ENCODE results near the gene MIOX.

The MIOX gene

DNA sequence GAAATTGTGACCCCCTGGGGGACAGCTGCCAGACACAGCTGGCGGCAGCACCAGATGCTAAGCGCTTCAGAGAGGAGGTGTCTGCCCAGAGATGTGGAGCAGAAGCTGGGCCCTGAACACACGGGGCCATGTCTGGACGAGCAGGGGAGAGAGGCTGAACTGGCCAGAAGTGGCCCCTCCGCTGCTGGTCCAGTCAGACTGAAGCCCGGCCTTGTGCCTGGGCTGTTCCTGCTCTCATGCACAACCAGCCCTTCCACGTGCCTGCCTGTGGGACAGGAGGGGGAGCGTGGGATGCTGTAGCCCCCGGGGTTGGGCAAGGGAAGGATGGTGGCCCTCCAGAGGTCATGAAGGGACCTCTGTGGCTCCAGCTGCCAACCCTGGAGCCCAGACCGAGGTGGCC lies 3.6 kb upstream of the MIOX start:
- no peak overlapping the region for H3K9ac ChIP-seq
- H2AFZ ChIP-seq (ENCODE audit: low read depth), result no peak overlapping the region

DNA sequence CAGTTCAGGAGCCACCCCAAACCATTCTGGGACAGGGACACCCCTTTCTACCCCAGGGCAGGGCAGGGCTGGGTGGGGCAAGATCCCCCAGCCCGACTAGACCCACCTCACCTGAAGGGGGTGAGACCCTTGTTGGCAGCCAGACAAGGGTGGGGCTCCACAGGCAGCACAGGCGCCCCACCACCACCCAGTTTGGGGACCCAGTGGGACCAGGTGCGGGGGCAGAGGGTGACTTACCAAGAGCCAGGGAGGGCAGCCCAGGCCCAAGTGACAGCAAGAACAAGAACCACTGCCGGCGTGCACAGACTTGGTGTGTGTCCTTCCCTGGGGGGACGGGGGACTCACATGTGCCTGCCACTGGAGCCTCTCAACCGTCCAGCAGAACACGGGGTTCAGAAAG lies 3.1 kb upstream of the MIOX start:
- Histone ChIP-seq H3K27me3 (ENCODE audit: insufficient read depth, low read depth) (no peaks in the 10 kb centered on the region), H3K4me2 (no peak overlapping the region), H3K9ac (no peak overlapping the region), H2AFZ (ENCODE audit: low read depth) (no peak overlapping the region), H4K20me1 (ENCODE audit: insufficient read depth) (no peaks in the 10 kb centered on the region), H3K4me1 (ENCODE audit: low read depth, poor library complexity, severe bottlenecking) (no peaks in the 10 kb centered on the region), H3K27ac (no peak overlapping the region), H3K36me3 (ENCODE audit: insufficient read depth) (no peaks in the 10 kb centered on the region), H3K79me2 (ENCODE audit: insufficient read depth, low read depth) (no peaks in the 10 kb centered on the region), H3K4me3 (IDR thresholded peaks at IDR 0.05; ENCODE audit: insufficient read depth, low read depth, low read length) (no peak overlapping the region)
- TF ChIP-seq, protein P1, sequence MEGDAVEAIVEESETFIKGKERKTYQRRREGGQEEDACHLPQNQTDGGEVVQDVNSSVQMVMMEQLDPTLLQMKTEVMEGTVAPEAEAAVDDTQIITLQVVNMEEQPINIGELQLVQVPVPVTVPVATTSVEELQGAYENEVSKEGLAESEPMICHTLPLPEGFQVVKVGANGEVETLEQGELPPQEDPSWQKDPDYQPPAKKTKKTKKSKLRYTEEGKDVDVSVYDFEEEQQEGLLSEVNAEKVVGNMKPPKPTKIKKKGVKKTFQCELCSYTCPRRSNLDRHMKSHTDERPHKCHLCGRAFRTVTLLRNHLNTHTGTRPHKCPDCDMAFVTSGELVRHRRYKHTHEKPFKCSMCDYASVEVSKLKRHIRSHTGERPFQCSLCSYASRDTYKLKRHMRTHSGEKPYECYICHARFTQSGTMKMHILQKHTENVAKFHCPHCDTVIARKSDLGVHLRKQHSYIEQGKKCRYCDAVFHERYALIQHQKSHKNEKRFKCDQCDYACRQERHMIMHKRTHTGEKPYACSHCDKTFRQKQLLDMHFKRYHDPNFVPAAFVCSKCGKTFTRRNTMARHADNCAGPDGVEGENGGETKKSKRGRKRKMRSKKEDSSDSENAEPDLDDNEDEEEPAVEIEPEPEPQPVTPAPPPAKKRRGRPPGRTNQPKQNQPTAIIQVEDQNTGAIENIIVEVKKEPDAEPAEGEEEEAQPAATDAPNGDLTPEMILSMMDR (conservative IDR thresholded peaks at IDR 0.05; ENCODE audit: low read depth, low read length), result no peak

More for the DNA sequence above, 3.6 kb upstream of the MIOX start:
- TF ChIP-seq, protein P1 (conservative IDR thresholded peaks at IDR 0.05; ENCODE audit: low read depth, low read length), result no peak
- no peaks in the 10 kb centered on the region for H3K36me3 ChIP-seq (ENCODE audit: insufficient read depth)
- H4K20me1 ChIP-seq (ENCODE audit: insufficient read depth), result no peaks in the 10 kb centered on the region
- no peaks in the 10 kb centered on the region for H3K27me3 ChIP-seq (ENCODE audit: insufficient read depth, low read depth)
- no peak overlapping the region for H3K4me3 ChIP-seq (IDR thresholded peaks at IDR 0.05; ENCODE audit: insufficient read depth, low read depth, low read length)
- no peaks in the 10 kb centered on the region for H3K79me2 ChIP-seq (ENCODE audit: insufficient read depth, low read depth)
- no peak overlapping the region for H3K27ac ChIP-seq
- H3K4me2 ChIP-seq, result no peak overlapping the region
- no peaks in the 10 kb centered on the region for H3K4me1 ChIP-seq (ENCODE audit: low read depth, poor library complexity, severe bottlenecking)

DNA sequence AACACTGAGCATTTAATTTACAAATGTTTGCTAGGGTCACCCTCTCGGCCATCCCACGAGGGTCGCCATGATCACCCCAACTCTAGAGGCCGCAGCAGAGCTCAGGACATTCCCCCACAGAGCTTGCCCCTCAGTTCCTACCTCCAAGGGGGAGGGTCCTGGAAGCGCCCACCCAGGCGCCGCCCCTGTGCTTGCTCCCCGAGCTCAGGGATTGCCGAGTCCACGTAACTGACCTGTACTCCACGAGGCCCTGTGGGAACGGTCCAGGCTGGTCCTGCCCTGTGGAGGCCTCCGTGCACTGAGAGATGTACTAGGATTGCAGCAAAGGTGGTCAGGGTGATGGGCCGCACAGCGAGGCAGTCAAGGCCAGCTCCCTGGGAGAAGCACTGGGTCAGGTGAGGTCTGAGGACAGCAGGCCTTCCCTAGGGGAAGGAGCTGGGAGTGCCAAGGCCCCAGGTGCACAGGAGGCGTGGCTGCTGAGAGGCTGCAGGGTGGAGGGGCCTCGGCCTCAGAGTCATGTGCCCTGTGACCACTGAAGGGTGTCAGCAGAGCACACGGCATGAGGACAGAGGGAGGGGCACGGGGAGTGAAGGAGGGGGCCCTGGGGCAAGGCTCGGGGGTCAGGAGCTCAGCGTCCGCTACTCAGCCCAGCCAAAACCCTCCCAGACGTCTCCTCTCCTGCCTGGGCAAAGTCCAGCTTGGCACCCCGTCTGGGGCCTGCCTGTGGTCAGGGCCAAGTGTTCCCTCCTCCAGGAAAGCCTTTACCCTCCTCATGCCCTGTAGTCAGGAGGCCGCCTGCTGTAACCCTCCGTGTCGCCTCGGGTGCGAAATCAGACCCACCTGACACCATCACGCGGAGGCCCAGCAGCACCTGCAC lies 2.4 kb upstream of the MIOX start:
- H2AFZ ChIP-seq (ENCODE audit: low read depth), result no peak overlapping the region
- H3K4me1 ChIP-seq (ENCODE audit: low read depth, poor library complexity, severe bottlenecking), result no peaks in the 10 kb centered on the region
- H3K27me3 ChIP-seq (ENCODE audit: insufficient read depth, low read depth), result no peaks in the 10 kb centered on the region
- H3K27ac ChIP-seq, result no peak overlapping the region
- H3K36me3 ChIP-seq (ENCODE audit: insufficient read depth), result no peaks in the 10 kb centered on the region
- no peaks in the 10 kb centered on the region for H3K79me2 ChIP-seq (ENCODE audit: insufficient read depth, low read depth)
- no peak overlapping the region for H3K4me3 ChIP-seq (IDR thresholded peaks at IDR 0.05; ENCODE audit: insufficient read depth, low read depth, low read length)
- H3K4me2 ChIP-seq, result no peak overlapping the region
- H3K9ac ChIP-seq, result no peak overlapping the region
- TF ChIP-seq, protein P1 (conservative IDR thresholded peaks at IDR 0.05; ENCODE audit: low read depth, low read length), result no peak
- H4K20me1 ChIP-seq (ENCODE audit: insufficient read depth), result no peaks in the 10 kb centered on the region

DNA sequence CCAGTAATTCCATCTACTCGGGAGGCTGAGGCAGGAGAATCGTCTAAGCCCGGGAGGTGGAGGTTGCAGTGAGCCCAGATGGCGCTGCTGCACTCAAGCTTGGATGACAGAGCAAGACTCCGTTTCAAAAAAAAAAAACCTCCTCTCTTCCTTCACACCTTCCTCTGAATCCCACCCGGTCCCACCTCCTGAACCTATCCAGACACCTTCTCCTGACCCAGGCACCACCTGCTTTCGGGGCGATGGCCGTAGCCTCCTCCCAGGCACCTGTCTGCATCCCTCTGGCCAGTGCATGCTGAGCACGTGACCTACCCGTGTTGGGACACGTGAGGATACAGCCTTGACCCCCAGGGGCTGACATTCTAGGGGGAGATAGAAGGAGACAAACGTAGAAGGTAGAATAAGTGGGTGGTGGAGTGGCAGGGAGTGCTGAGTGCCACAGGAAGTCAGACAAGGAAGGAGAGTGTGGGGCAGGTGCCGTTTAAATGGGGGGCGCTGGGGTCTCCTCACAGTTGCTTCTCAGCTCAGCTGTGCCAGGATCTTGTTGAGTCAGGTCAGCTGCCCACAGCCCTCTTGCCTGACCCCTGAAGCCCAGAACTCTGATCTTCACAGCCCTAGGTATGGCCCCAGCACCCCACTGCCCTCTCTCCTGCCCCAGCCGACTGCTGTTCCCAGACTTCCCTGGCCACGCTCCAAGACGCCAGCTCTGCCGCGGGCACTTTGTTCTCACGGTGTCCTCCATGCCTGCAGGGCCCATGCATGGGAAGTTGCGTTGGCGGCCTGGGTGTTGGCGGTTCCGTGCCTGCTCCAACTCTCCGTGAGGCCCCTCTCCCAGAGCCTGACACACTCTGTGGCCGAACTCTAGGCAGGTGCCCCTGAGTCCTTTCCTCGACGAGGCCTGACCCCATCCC lies 1.2 kb upstream of the MIOX start:
- Histone ChIP-seq H3K4me3 (IDR thresholded peaks at IDR 0.05; ENCODE audit: insufficient read depth, low read depth, low read length) (no peak overlapping the region), H3K4me2 (no peak overlapping the region), H2AFZ (ENCODE audit: low read depth) (no peak overlapping the region), H3K36me3 (ENCODE audit: insufficient read depth) (no peaks in the 10 kb centered on the region), H3K4me1 (ENCODE audit: low read depth, poor library complexity, severe bottlenecking) (no peaks in the 10 kb centered on the region), H3K79me2 (ENCODE audit: insufficient read depth, low read depth) (no peaks in the 10 kb centered on the region), H3K27ac (no peak overlapping the region), H3K9ac (no peak overlapping the region), H3K27me3 (ENCODE audit: insufficient read depth, low read depth) (no peaks in the 10 kb centered on the region), H4K20me1 (ENCODE audit: insufficient read depth) (no peaks in the 10 kb centered on the region)
- TF ChIP-seq, protein P1 (conservative IDR thresholded peaks at IDR 0.05; ENCODE audit: low read depth, low read length), result no peak
